Calu3 (cell line): ENCODE results near the gene SCAMP1. TPM values are rescaled to one million over a fixed set of nuclear protein-coding genes. Genes with fewer than 3 reads are reported as not detected.

Source experiments
- BruUV-seq: library from RNA; stranded (reverse); fragments of 400-500 nt; replicated peaks from 2 replicates; lab custom pipeline; 2021; lab: Mats Ljungman, UMichigan
- CTCF ChIA-PET: fragments of 300-600 bp; sonication (Branson Sonifier 250); formaldehyde crosslinking; loops from one replicate; lab custom pipeline; 2022; ENCODE audit warnings: antibody characterized with exemption; lab: Charles Lee
- DNase-seq: peaks from one replicate; pipeline ENCODE4 v3.0.0; 2022
- H3K27ac Mint-ChIP-seq: one replicate; pipeline ENCODE4 v1.8.0; 2022; ENCODE audit warnings: mixed read lengths; ENCODE audit not compliant: unreplicated experiment
- H3K27me3 Mint-ChIP-seq: one replicate; pipeline ENCODE4 v1.8.0; 2022; ENCODE audit warnings: mixed read lengths; ENCODE audit not compliant: unreplicated experiment
- H3K36me3 Mint-ChIP-seq: one replicate; pipeline ENCODE4 v1.8.0; 2022; ENCODE audit warnings: mild to moderate bottlenecking, moderate library complexity, mixed read lengths; ENCODE audit not compliant: insufficient read depth, unreplicated experiment
- H3K4me1 Mint-ChIP-seq: one replicate; pipeline ENCODE4 v1.8.0; 2022; ENCODE audit warnings: mild to moderate bottlenecking, low read depth, mixed read lengths; ENCODE audit not compliant: unreplicated experiment
- H3K4me3 Mint-ChIP-seq: one replicate; pipeline ENCODE4 v1.8.0; 2022; ENCODE audit warnings: mild to moderate bottlenecking, low read depth, moderate library complexity, mixed read lengths; ENCODE audit not compliant: unreplicated experiment
- H3K9me3 Mint-ChIP-seq: one replicate; pipeline ENCODE4 v1.8.0; 2022; ENCODE audit warnings: low read depth, mixed read lengths; ENCODE audit not compliant: unreplicated experiment
- CTCF ChIP-seq: fragments of 200-600 bp; IDR thresholded peaks from one replicate; pipeline ENCODE4 v1.8.0; 2022; ENCODE audit warnings: antibody characterized with exemption; ENCODE audit not compliant: unreplicated experiment
- intact Hi-C: fragments of 100-400 bp; cut with micrococcal nuclease; formaldehyde crosslinking; loops from one replicate; pipeline ENCODE4 v1.10.0; 2022; ENCODE audit not compliant: unreplicated experiment
- total RNA-seq: library from RNA; stranded (reverse); gene quantifications from 2 replicates; pipeline ENCODE4 v1.2.3, GENCODE V29; 2022

SCAMP1 gene
- total RNA-seq, 1 experiment from 2014 or later, result 62.2 TPM

GRCh38 chr5:78339617-78340436 lies 20.6 kb upstream of the SCAMP1 start:
- DNase-seq, result no peak
- intact Hi-C loops, result no loop called here
- Mint-ChIP-seq H3K27ac (no peak overlapping the region), H3K4me1 (no peaks in the 10 kb centered on the region), H3K27me3 (no peaks in the 10 kb centered on the region), H3K4me3 (no peak overlapping the region), H3K9me3 (peaks cover 2% of the 10 kb centered on the region), H3K36me3 (no peaks in the 10 kb centered on the region)
- CTCF ChIA-PET, result no interaction called here
- no TSS peak for BruUV-seq
- no peak for TF ChIP-seq CTCF

- no peak overlapping the region for H3K27ac Mint-ChIP-seq
- H3K36me3 Mint-ChIP-seq, result no peaks in the 10 kb centered on the region
- H3K9me3 Mint-ChIP-seq, result peaks cover 2% of the 10 kb centered on the region
- no peak for TF ChIP-seq CTCF
- no peaks in the 10 kb centered on the region for H3K4me1 Mint-ChIP-seq
- DNase-seq, result no peak
- no peak overlapping the region for H3K4me3 Mint-ChIP-seq
- CTCF ChIA-PET, result no interaction called here
- intact Hi-C loops, result no loop called here
- no TSS peak for BruUV-seq
- no peaks in the 10 kb centered on the region for H3K27me3 Mint-ChIP-seq
Measured at GRCh38 chr5:78341440-78341839, 19.0 kb upstream of the SCAMP1 start.

- no peak overlapping the region for H3K4me3 Mint-ChIP-seq
- no peaks in the 10 kb centered on the region for H3K4me1 Mint-ChIP-seq
- no peaks in the 10 kb centered on the region for H3K27me3 Mint-ChIP-seq
- H3K36me3 Mint-ChIP-seq, result no peaks in the 10 kb centered on the region
- H3K27ac Mint-ChIP-seq, result no peak overlapping the region
- intact Hi-C loops, result no loop called here
- CTCF ChIA-PET, result interaction anchor here (0.9 kb wide), 1 partner anchor 119 kb away, joined by 3 read pairs; no protein-coding TSS in a partner anchor
- BruUV-seq, result no TSS peak
- no peak for TF ChIP-seq CTCF
- no peak for DNase-seq
- no peaks in the 10 kb centered on the region for H3K9me3 Mint-ChIP-seq
Measured at GRCh38 chr5:78345485-78345884, 14.9 kb upstream of the SCAMP1 start.

- no peak overlapping the region for H3K27ac Mint-ChIP-seq
- H3K36me3 Mint-ChIP-seq, result peaks cover under 1% of the 10 kb centered on the region
- no peak overlapping the region for H3K4me3 Mint-ChIP-seq
- CTCF ChIA-PET, result no interaction called here
- DNase-seq, result no peak
- H3K27me3 Mint-ChIP-seq, result no peaks in the 10 kb centered on the region
- peaks cover 5% of the 10 kb centered on the region for H3K4me1 Mint-ChIP-seq
- intact Hi-C loops, result no loop called here
- no peaks in the 10 kb centered on the region for H3K9me3 Mint-ChIP-seq
- TF ChIP-seq CTCF, result no peak
- BruUV-seq, result no TSS peak
Measured at GRCh38 chr5:78353520-78353919, 6.9 kb upstream of the SCAMP1 start.
